ENCODE data around the gene DNAH6. TPM values are rescaled to one million over a fixed set of nuclear protein-coding genes. Genes with fewer than 3 reads are reported as not detected.

The DNAH6 gene
- total RNA-seq, 1 donor from 2014 or later, result 1.1 TPM

- no peaks in the 10 kb centered on the region for H3K36me3 ChIP-seq
- no peaks in the 10 kb centered on the region for H3K27me3 ChIP-seq
- DNase-seq (no peak), ATAC-seq (no peak)
- H3K4me3 ChIP-seq, result no peak overlapping the region
- intact Hi-C loops (cut with DNase I), result no loop called here
- H3K27ac ChIP-seq, result no peak overlapping the region
- H3K9me3 ChIP-seq, result no peaks in the 10 kb centered on the region
- no peak for TF ChIP-seq CTCF (IDR thresholded peaks at IDR 0.05)
- no peaks in the 10 kb centered on the region for H3K4me1 ChIP-seq
Observed at GRCh38 chr2:84713441-84713840, 197.1 kb downstream of the DNAH6 start.

- intact Hi-C loops (cut with DNase I), result no loop called here
- TF ChIP-seq CTCF (IDR thresholded peaks at IDR 0.05), result no peak
- no peaks in the 10 kb centered on the region for H3K9me3 ChIP-seq
- no peaks in the 10 kb centered on the region for H3K27me3 ChIP-seq
- DNase-seq, result no peak
- H3K4me3 ChIP-seq, result no peak overlapping the region
- H3K27ac ChIP-seq, result no peak overlapping the region
- no peaks in the 10 kb centered on the region for H3K4me1 ChIP-seq
- no peaks in the 10 kb centered on the region for H3K36me3 ChIP-seq
- ATAC-seq, result no peak
Observed at GRCh38 chr2:84716564-84716963, 200.3 kb downstream of the DNAH6 start.

- no peak for ATAC-seq
- no peak for DNase-seq
- Histone ChIP-seq H3K4me3 (no peak overlapping the region), H3K4me1 (no peaks in the 10 kb centered on the region), H3K36me3 (no peaks in the 10 kb centered on the region), H3K9me3 (no peaks in the 10 kb centered on the region), H3K27ac (no peak overlapping the region), H3K27me3 (no peaks in the 10 kb centered on the region)
- TF ChIP-seq CTCF (IDR thresholded peaks at IDR 0.05), result no peak
- intact Hi-C loops (cut with DNase I), result no loop called here
Observed at GRCh38 chr2:84717302-84717701, 201.0 kb downstream of the DNAH6 start.

- no peak for TF ChIP-seq CTCF (IDR thresholded peaks at IDR 0.05)
- intact Hi-C loops (cut with DNase I), result no loop called here
- DNase-seq (no peak), ATAC-seq (no peak)
- Histone ChIP-seq H3K9me3 (no peaks in the 10 kb centered on the region), H3K4me1 (no peaks in the 10 kb centered on the region), H3K4me3 (no peak overlapping the region), H3K36me3 (no peaks in the 10 kb centered on the region), H3K27ac (no peak overlapping the region), H3K27me3 (no peaks in the 10 kb centered on the region)
Observed at GRCh38 chr2:84719434-84719833, 203.1 kb downstream of the DNAH6 start.

GRCh38 chr2:84723831-84724230 is 207.5 kb downstream of the DNAH6 start:
- Histone ChIP-seq H3K27me3 (no peaks in the 10 kb centered on the region), H3K4me1 (no peaks in the 10 kb centered on the region), H3K36me3 (no peaks in the 10 kb centered on the region), H3K27ac (no peak overlapping the region), H3K9me3 (no peaks in the 10 kb centered on the region), H3K4me3 (no peak overlapping the region)
- TF ChIP-seq CTCF (IDR thresholded peaks at IDR 0.05), result no peak
- ATAC-seq, result no peak
- DNase-seq, result no peak
- intact Hi-C loops (cut with DNase I), result no loop called here

GRCh38 chr2:84725717-84726116 is 209.4 kb downstream of the DNAH6 start:
- Histone ChIP-seq H3K27me3 (no peaks in the 10 kb centered on the region), H3K9me3 (no peaks in the 10 kb centered on the region), H3K4me3 (no peak overlapping the region), H3K4me1 (no peaks in the 10 kb centered on the region), H3K27ac (no peak overlapping the region), H3K36me3 (no peaks in the 10 kb centered on the region)
- intact Hi-C loops (cut with DNase I), result no loop called here
- TF ChIP-seq CTCF (IDR thresholded peaks at IDR 0.05), result no peak
- ATAC-seq (no peak), DNase-seq (no peak)
